IMR-90 (cell line): ENCODE results near the gene IFNW1. TPM values are rescaled to one million over a fixed set of nuclear protein-coding genes. Genes with fewer than 3 reads are reported as not detected.

ENCODE experiments used
- ATAC-seq: fragments of 200-7000 bp; cut with Tn5 transposase; 2 replicates; pipeline ENCODE4 v1.9.1; 2020; ENCODE audit warnings: low read depth, mild to moderate bottlenecking, moderate library complexity
- BruUV-seq: library from RNA; stranded (reverse); fragments of 400-500 nt; replicated peaks from 2 replicates; lab custom pipeline; 2021; lab: Mats Ljungman, UMichigan
- CTCF ChIA-PET: fragments of 300-600 bp; formaldehyde crosslinking; extraction: SDS; loops from one replicate; lab custom pipeline; 2021; ENCODE audit warnings: antibody characterized with exemption; lab: Yijun Ruan, JAX
- POLR2A ChIA-PET: fragments of 300-600 bp; sonication (Branson Sonifier 250); formaldehyde crosslinking; loops from one replicate; lab custom pipeline; 2022; ENCODE audit warnings: antibody characterized with exemption; ENCODE audit not compliant: unreplicated experiment; lab: Charles Lee
- DNase-seq: peaks from one replicate; pipeline ENCODE4 v3.0.0; 2013
- H2AFZ ChIP-seq: replicated peaks from 2 replicates; pipeline ENCODE3; 2013; ENCODE audit warnings: low read length, mild to moderate bottlenecking; ENCODE audit not compliant: poor library complexity
- H2AK5ac ChIP-seq: 2 replicates; pipeline ENCODE4 v1.6.1; 2013; ENCODE audit warnings: low read depth, low read length, inconsistent platforms
- H2AK9ac ChIP-seq: replicated peaks from 2 replicates; pipeline ENCODE3; 2013; ENCODE audit warnings: mild to moderate bottlenecking, low read depth, low read length, moderate library complexity; ENCODE audit not compliant: poor library complexity
- H2BK120ac ChIP-seq: 2 replicates; pipeline ENCODE4 v1.6.1; 2013; ENCODE audit warnings: low read depth, low read length, inconsistent platforms
- H2BK15ac ChIP-seq: 3 replicates; pipeline ENCODE4 v1.6.1; 2013; ENCODE audit warnings: low read depth, low read length, inconsistent platforms
- H2BK20ac ChIP-seq: 2 replicates; pipeline ENCODE4 v1.6.1; 2013; ENCODE audit warnings: low read depth, mild to moderate bottlenecking, inconsistent platforms, low read length, moderate library complexity
- H2BK5ac ChIP-seq: 2 replicates; pipeline ENCODE4 v1.6.1; 2013; ENCODE audit warnings: mild to moderate bottlenecking, low read depth, low read length, inconsistent platforms; ENCODE audit not compliant: poor library complexity, severe bottlenecking
- H3K14ac ChIP-seq: replicated peaks from 2 replicates; pipeline ENCODE4 v1.6.1; 2013; ENCODE audit warnings: low read depth, low read length, inconsistent platforms
- H3K18ac ChIP-seq: 2 replicates; pipeline ENCODE4 v1.6.1; 2013; ENCODE audit warnings: low read depth, low read length, control low read depth
- H3K23ac ChIP-seq: 2 replicates; pipeline ENCODE4 v1.6.1; 2013; ENCODE audit warnings: low read depth, low read length, inconsistent platforms
- H3K27ac ChIP-seq: 2 replicates; pipeline ENCODE4 v1.5.1; 2013; ENCODE audit warnings: mild to moderate bottlenecking, control low read depth, low read length; ENCODE audit not compliant: insufficient read depth
- H3K27me3 ChIP-seq: 2 replicates; pipeline ENCODE4 v1.6.1; 2013; ENCODE audit warnings: low read length; ENCODE audit not compliant: control insufficient read depth, insufficient read depth
- H3K36me3 ChIP-seq: 2 replicates; pipeline ENCODE4 v1.6.1; 2013; ENCODE audit warnings: low read length, mixed read lengths; ENCODE audit not compliant: control insufficient read depth, insufficient read depth
- H3K4ac ChIP-seq: 2 replicates; pipeline ENCODE4 v1.6.1; 2013; ENCODE audit warnings: low read depth, low read length, inconsistent platforms
- H3K4me1 ChIP-seq: 2 replicates; pipeline ENCODE4 v1.6.1; 2013; ENCODE audit warnings: low read length, mixed read lengths; ENCODE audit not compliant: control insufficient read depth, insufficient read depth
- H3K4me2 ChIP-seq: 2 replicates; pipeline ENCODE4 v1.6.1; 2013; ENCODE audit warnings: low read depth, mild to moderate bottlenecking, control low read depth, low read length, moderate library complexity
- H3K4me3 ChIP-seq: 2 replicates; pipeline ENCODE4 v1.5.1; 2013; ENCODE audit warnings: low read depth, mild to moderate bottlenecking, control low read depth, low read length, moderate library complexity; ENCODE audit not compliant: insufficient read depth
- H3K56ac ChIP-seq: 2 replicates; pipeline ENCODE4 v1.6.1; 2013; ENCODE audit warnings: low read length, inconsistent platforms; ENCODE audit not compliant: insufficient read depth; ENCODE audit errors: extremely low read depth
- H3K79me1 ChIP-seq, 2 experiments: 2 replicates each; pipeline ENCODE4 v1.6.1; 2013; ENCODE audit warnings: low read length in 2 of 2, inconsistent platforms in 1 of 2, low read depth in 1 of 2
- H3K9ac ChIP-seq: 2 replicates; pipeline ENCODE4 v1.6.1; 2013; ENCODE audit warnings: low read depth, low read length, control low read depth
- H3K9me1 ChIP-seq: 2 replicates; pipeline ENCODE4 v1.6.1; 2013; ENCODE audit warnings: low read length, inconsistent platforms; ENCODE audit not compliant: insufficient read depth
- H3K9me3 ChIP-seq: 2 replicates; pipeline ENCODE4 v1.6.1; 2013; ENCODE audit warnings: low read length; ENCODE audit not compliant: control insufficient read depth, insufficient read depth
- H4K20me1 ChIP-seq: 2 replicates; pipeline ENCODE4 v1.6.1; 2013; ENCODE audit warnings: low read length, inconsistent platforms; ENCODE audit not compliant: insufficient read depth
- H4K5ac ChIP-seq: 2 replicates; pipeline ENCODE4 v1.6.1; 2013; ENCODE audit warnings: mild to moderate bottlenecking, low read depth, low read length, control low read depth
- H4K8ac ChIP-seq, 2 experiments: 2 replicates each; pipeline ENCODE4 v1.6.1; 2013; ENCODE audit warnings: low read depth in 2 of 2, low read length in 2 of 2, control low read depth in 1 of 2, inconsistent platforms in 1 of 2
- H4K91ac ChIP-seq: 2 replicates; pipeline ENCODE4 v1.6.1; 2013; ENCODE audit warnings: low read depth, low read length, inconsistent platforms; ENCODE audit not compliant: insufficient read depth
- MAZ ChIP-seq: IDR thresholded peaks from 2 replicates; pipeline ENCODE4 v1.6.1; 2012; ENCODE audit warnings: low read depth, mild to moderate bottlenecking, low read length, improper control_type of control experiment, moderate library complexity, borderline replicate concordance
- MXI1 ChIP-seq: IDR thresholded peaks from 2 replicates; pipeline ENCODE4 v1.6.1; 2012; ENCODE audit warnings: low read depth, mild to moderate bottlenecking, low read length, moderate library complexity, borderline replicate concordance
- NFE2L2 ChIP-seq: fragments of 150-350 bp; IDR thresholded peaks from 2 replicates; pipeline ENCODE4 v1.6.1; 2016; ENCODE audit warnings: low read depth, mild to moderate bottlenecking, low read length
- POLR2A ChIP-seq: IDR thresholded peaks from 2 replicates; pipeline ENCODE4 v1.6.1; 2012; ENCODE audit warnings: mild to moderate bottlenecking, low read depth, low read length
- RFX5 ChIP-seq: IDR thresholded peaks from 2 replicates; pipeline ENCODE4 v1.8.0; 2012; ENCODE audit warnings: low read depth, mild to moderate bottlenecking, low read length, moderate library complexity
- WGBS, 2 experiments: methylation state at CpG; one replicate each; pipeline versions ENCODE4 v1.1.5 to v1.1.7; 2013; ENCODE audit warnings: missing lambda C conversion rate in 2 of 2; ENCODE audit not compliant: insufficient read length in 1 of 2; ENCODE audit errors: extremely low coverage in 2 of 2; 5-methylcytosine and 5-hydroxymethylcytosine counted together
- dilution Hi-C: fragments of 300-500 bp; cut with HindIII; formaldehyde crosslinking; loops from one replicate; pipeline ENCODE4 v1.14.3; 2018; ENCODE audit warnings: low sequenced_read_pairs; ENCODE audit not compliant: unreplicated experiment
- in situ Hi-C: fragments of 300-500 bp; cut with MboI; formaldehyde crosslinking; loops from 3 replicates; pipeline ENCODE4 v1.14.3; 2019; ENCODE audit warnings: low sequenced_read_pairs, inconsistent platforms, mixed read lengths
- intact Hi-C: fragments of 100-400 bp; cut with micrococcal nuclease; formaldehyde crosslinking; loops from 2 replicates; pipeline ENCODE4 v1.10.0; 2022
- polyA plus RNA-seq, 3 experiments: library from polyadenylated mRNA; depleted of rRNA; stranded (reverse); fragments of >200 nt; gene quantifications; 2 replicates each; pipeline ENCODE4 v1.2.3, GENCODE V29; 2012; ENCODE audit warnings: low replicate concordance in 1 of 3
- total RNA-seq: library from RNA; depleted of rRNA; stranded (reverse); fragments of >200 nt; gene quantifications from 2 replicates; pipeline ENCODE4 v1.2.3, GENCODE V29; 2012
- TF ChIP-seq, protein P1 (sequence below): fragments of 150-350 bp; IDR thresholded peaks from 2 replicates; pipeline ENCODE4 v1.6.1; 2016; ENCODE audit warnings: low read depth, mild to moderate bottlenecking, low read length, moderate library complexity, borderline replicate concordance

The IFNW1 gene
- total and polyA plus RNA-seq, 2 of the 4 experiments (the other 2 are of a cell fraction) = not detected

DNA sequence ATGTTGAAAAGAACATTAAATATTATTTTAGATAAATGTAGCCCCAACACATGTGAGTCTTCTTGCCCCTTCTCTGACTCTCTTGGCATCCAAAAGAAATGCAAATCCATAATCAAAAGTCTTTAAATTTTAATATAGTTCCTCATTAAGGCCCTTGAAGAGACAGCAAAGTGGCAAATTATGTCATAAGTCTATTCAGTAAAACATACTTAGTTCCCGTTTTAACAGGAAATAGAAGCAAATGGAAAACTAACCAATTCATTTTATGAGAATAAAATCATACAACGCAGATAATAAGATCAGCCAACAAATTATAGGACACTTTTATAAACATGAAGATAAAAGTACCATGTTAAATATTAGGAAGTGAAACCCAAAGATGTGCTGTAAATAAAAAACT, 43.8 kb downstream of the IFNW1 start:
- H3K4ac ChIP-seq = no peak overlapping the region
- no peak overlapping the region for H3K4me2 ChIP-seq
- H2AK9ac ChIP-seq = no peak overlapping the region
- H2BK15ac ChIP-seq = no peak overlapping the region
- peaks cover 2% of the 10 kb centered on the region; the same call in 1 of the 2 replicates for H3K9me1 ChIP-seq
- H3K27ac ChIP-seq = no peak overlapping the region
- no peak overlapping the region for H3K9ac ChIP-seq
- no TSS peak for BruUV-seq
- H3K4me1 ChIP-seq = peaks cover 3% of the 10 kb centered on the region; the same call in 1 of the 2 replicates
- ATAC-seq (no peak), DNase-seq (no peak)
- no peaks in the 10 kb centered on the region for H3K9me3 ChIP-seq
- H3K79me1 ChIP-seq = no peaks in the 10 kb centered on the region
- dilution Hi-C loops = no loop called here
- no peak overlapping the region for H3K18ac ChIP-seq
- no peaks in the 10 kb centered on the region for H3K36me3 ChIP-seq
- no peak overlapping the region for H3K14ac ChIP-seq
- H4K20me1 ChIP-seq = no peaks in the 10 kb centered on the region
- WGBS, 2 experiments = no CpG with 5 or more reads among the region's 2 CpGs
- H2AK5ac ChIP-seq = no peak overlapping the region
- ChIA-PET POLR2A (no interaction called here), CTCF (no interaction called here)
- H3K27me3 ChIP-seq = no peaks in the 10 kb centered on the region
- in situ Hi-C loops = no loop called here
- H2BK120ac ChIP-seq = no peak overlapping the region
- no peak overlapping the region for H4K5ac ChIP-seq
- TF ChIP-seq, protein P1, sequence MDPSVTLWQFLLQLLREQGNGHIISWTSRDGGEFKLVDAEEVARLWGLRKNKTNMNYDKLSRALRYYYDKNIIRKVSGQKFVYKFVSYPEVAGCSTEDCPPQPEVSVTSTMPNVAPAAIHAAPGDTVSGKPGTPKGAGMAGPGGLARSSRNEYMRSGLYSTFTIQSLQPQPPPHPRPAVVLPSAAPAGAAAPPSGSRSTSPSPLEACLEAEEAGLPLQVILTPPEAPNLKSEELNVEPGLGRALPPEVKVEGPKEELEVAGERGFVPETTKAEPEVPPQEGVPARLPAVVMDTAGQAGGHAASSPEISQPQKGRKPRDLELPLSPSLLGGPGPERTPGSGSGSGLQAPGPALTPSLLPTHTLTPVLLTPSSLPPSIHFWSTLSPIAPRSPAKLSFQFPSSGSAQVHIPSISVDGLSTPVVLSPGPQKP = no peak
- no peak for TF ChIP-seq RFX5
- no peak for TF ChIP-seq MAZ
- TF ChIP-seq POLR2A = no peak
- no peak for TF ChIP-seq MXI1
- no peak for TF ChIP-seq NFE2L2
- H3K23ac ChIP-seq = no peak overlapping the region
- H2BK5ac ChIP-seq = no peak overlapping the region
- no peak overlapping the region for H4K8ac ChIP-seq
- H3K56ac ChIP-seq = no peak overlapping the region
- no peak overlapping the region for H2BK20ac ChIP-seq
- H4K91ac ChIP-seq = no peak overlapping the region
- intact Hi-C loops = no loop called here
- no peak overlapping the region for H2AFZ ChIP-seq
- no peak overlapping the region for H3K4me3 ChIP-seq
